Ishikawa (cell line): Measurements from ENCODE around the gene SLC25A11.

Experiments used
- CEBPB ChIP-seq: IDR thresholded peaks from 2 replicates; pipeline ENCODE4 v1.6.1; 2012
- EP300 ChIP-seq: IDR thresholded peaks from 2 replicates; pipeline ENCODE4 v1.6.1; 2012; ENCODE audit warnings: borderline replicate concordance
- FOXM1 ChIP-seq: IDR thresholded peaks from 2 replicates; pipeline ENCODE4 v1.6.1; 2012; ENCODE audit warnings: low read depth, borderline replicate concordance
- NFIC ChIP-seq: IDR thresholded peaks from 2 replicates; pipeline ENCODE4 v1.6.1; 2012
- RAD21 ChIP-seq: IDR thresholded peaks from 2 replicates; pipeline ENCODE4 v1.6.1; 2012; ENCODE audit warnings: low read depth
- TAF1 ChIP-seq: IDR thresholded peaks from 2 replicates; pipeline ENCODE4 v1.6.1; 2012; ENCODE audit warnings: low read depth, mild to moderate bottlenecking
- YY1 ChIP-seq: IDR thresholded peaks from 2 replicates; pipeline ENCODE4 v1.6.1; 2012; ENCODE audit warnings: low read depth
- TF ChIP-seq, protein P1 (sequence below): IDR thresholded peaks from 2 replicates; pipeline ENCODE4 v1.6.1; 2012
- TF ChIP-seq, protein P2 (sequence below): IDR thresholded peaks from 2 replicates; pipeline ENCODE4 v1.6.1; 2012; ENCODE audit warnings: low read depth, mild to moderate bottlenecking
- TF ChIP-seq, protein P3 (sequence below): IDR thresholded peaks from 2 replicates; pipeline ENCODE4 v1.6.1; 2012

DNA sequence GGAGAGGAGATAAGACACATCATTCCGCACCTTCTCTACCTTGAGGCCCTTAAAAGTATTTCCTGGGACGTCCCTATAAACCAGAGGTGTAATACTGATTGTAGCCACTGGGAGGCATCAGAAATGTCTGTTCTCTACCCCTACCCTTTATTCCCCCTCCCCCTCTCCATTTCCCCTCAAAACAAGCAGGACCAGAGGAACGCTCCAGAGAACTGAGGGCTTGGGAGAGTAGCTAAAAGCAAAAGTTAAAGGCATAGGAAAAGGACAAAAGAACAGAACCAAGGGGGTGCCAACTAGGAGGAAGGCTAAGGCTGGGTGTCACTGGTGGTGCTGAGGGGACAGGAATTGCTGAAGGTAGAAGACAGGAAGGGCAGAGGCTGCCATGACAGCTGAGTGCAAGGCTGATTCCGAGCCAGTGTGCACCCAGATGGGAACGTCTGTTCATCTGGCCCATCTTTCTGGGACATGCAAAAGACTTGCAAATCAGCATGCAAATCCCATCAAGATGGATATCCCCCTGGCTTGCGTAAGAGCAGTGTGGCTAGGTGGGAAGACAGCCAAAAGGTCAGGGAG, 40.9 kb upstream of the SLC25A11 start:
- TF ChIP-seq FOXM1 (no peak), TAF1 (no peak), EP300 (no peak), RAD21 (peak; percentile 51), NFIC (no peak), CEBPB (0 out of 2 replicates have a peak, but pooled peaks have one; percentile 41), YY1 (no peak)
- TF ChIP-seq, protein P1, sequence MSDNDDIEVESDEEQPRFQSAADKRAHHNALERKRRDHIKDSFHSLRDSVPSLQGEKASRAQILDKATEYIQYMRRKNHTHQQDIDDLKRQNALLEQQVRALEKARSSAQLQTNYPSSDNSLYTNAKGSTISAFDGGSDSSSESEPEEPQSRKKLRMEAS = no peak
- TF ChIP-seq, protein P2, sequence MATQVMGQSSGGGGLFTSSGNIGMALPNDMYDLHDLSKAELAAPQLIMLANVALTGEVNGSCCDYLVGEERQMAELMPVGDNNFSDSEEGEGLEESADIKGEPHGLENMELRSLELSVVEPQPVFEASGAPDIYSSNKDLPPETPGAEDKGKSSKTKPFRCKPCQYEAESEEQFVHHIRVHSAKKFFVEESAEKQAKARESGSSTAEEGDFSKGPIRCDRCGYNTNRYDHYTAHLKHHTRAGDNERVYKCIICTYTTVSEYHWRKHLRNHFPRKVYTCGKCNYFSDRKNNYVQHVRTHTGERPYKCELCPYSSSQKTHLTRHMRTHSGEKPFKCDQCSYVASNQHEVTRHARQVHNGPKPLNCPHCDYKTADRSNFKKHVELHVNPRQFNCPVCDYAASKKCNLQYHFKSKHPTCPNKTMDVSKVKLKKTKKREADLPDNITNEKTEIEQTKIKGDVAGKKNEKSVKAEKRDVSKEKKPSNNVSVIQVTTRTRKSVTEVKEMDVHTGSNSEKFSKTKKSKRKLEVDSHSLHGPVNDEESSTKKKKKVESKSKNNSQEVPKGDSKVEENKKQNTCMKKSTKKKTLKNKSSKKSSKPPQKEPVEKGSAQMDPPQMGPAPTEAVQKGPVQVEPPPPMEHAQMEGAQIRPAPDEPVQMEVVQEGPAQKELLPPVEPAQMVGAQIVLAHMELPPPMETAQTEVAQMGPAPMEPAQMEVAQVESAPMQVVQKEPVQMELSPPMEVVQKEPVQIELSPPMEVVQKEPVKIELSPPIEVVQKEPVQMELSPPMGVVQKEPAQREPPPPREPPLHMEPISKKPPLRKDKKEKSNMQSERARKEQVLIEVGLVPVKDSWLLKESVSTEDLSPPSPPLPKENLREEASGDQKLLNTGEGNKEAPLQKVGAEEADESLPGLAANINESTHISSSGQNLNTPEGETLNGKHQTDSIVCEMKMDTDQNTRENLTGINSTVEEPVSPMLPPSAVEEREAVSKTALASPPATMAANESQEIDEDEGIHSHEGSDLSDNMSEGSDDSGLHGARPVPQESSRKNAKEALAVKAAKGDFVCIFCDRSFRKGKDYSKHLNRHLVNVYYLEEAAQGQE = no peak
- TF ChIP-seq, protein P3, sequence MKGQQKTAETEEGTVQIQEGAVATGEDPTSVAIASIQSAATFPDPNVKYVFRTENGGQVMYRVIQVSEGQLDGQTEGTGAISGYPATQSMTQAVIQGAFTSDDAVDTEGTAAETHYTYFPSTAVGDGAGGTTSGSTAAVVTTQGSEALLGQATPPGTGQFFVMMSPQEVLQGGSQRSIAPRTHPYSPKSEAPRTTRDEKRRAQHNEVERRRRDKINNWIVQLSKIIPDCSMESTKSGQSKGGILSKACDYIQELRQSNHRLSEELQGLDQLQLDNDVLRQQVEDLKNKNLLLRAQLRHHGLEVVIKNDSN = no peak
